ENCODE results near the gene ALX4.

Gene ALX4

DNA sequence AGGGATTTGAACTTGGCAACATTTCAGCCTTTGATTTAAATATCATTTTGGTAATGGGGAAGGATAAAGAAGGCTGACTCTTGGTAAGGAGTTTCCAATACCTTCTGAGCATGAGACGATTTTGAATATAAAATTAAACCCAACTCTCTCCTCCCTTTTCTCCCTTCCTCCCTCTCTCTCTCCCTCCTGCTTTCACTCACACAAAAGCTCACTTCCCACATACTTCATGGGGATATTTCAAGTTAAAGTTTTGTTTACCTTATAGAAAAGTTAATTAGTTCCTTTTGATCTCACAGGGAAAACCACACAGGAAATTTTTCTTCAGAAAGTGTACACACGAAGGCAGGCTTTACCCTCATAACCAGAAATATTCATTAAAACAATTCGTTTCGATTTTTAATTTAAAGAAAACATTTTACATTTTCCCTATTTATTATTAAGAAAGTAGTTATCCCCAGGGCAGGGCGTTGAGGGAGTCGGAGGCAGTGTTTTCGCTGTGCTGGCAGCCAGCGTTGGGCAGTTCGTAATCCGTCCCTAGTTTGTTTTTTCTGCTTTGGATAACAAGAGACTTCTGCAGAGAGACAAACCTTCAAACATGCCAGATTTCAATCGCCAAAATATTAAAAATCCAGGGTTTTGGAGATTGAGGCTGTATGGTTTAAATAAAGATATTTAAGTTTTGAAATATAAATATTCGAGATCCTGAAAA lies 25.3 kb upstream of the ALX4 start:
- no peak for DNase-seq (ENCODE audit: low read depth)

DNA sequence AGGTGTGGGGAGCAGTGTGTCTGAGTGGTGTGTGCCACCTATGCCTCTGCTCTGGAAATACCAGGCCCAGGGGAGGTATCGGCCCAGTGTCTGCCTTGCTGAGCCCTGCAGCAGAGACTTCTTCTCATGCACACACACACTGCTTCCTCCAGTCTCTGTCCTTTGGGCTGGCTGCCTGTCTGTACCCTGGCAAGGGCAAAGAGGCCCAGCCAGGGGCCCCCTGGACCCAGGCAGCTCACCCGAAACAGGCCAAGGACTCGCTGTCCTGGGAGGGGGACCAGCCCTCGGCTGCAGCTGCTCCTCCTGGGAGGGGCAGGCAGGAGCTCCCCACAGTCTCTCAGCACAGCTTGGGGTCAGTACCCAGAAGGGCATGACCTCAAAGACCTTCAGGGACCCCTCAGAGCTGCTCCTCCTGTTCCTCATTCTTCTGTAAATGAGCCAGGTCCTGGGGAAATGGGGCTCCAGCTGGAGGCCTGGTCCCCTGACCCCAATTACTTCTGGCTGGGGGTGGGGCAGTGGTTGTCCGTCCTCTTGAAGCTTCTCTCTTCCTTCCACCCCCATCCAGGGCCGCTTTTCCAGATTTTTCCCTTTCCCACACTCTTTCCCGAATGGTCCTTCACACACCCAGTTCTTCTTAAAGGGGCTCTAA lies 24.5 kb upstream of the ALX4 start:
- DNase-seq (ENCODE audit: low read depth): no peak

GRCh38 chr11:44333271-44334218 lies 23.6 kb upstream of the ALX4 start:
- DNase-seq (ENCODE audit: low read depth): no peak

DNA sequence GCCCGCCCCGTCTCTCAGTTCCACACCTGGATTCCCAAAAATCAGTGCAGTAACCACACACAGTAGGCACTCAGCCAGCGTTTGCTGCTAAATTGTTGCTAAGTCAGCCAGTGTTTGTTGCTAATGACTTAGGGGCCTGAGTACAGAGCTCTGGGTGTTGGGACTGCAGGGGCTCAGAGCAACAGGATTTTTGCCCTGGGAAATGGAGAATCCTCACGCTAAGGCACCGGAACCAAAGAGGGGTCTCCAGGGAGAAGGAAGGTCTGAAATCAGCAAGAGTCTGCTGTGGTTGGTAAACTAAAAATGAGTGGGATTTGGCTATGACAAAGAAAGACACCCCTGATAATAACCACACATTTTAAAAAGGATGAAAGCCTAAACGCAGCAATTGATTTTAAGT lies 22.7 kb upstream of the ALX4 start:
- no peak for DNase-seq (ENCODE audit: low read depth)

GRCh38 chr11:44329472-44330230 lies 19.7 kb upstream of the ALX4 start:
- no peak for DNase-seq (ENCODE audit: low read depth)

DNA sequence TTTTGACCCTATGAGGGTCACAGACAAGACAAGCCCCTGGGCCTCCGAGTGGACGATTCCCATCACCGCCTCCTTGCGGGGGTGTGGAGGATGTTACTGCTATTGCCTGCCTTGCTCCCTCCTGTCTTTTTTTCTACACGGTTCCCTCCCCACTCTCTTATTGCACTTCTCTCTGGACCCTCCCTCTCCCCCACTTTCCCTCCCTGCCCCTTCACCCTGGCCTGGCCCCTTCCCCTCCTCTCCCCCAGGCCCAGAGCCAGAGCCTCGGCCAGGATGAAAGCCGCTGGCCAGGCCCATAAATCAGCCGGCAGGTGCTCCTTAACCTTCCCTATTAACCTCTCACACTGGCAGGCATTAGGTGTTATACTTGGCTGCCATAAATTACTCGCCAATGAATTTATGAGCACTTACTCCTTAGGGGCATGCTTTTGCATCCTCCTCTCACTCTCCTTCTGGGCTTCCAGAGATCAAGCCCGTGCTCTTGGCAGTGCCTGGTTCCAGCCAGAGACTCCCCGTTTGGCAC lies 18.3 kb upstream of the ALX4 start:
- no peak for DNase-seq (ENCODE audit: low read depth)

GRCh38 chr11:44327730-44328129 lies 17.8 kb upstream of the ALX4 start:
- no peak for DNase-seq (ENCODE audit: low read depth)

- no peak for DNase-seq (ENCODE audit: low read depth)
Observed at GRCh38 chr11:44326615-44327475, 16.9 kb upstream of the ALX4 start.

DNA sequence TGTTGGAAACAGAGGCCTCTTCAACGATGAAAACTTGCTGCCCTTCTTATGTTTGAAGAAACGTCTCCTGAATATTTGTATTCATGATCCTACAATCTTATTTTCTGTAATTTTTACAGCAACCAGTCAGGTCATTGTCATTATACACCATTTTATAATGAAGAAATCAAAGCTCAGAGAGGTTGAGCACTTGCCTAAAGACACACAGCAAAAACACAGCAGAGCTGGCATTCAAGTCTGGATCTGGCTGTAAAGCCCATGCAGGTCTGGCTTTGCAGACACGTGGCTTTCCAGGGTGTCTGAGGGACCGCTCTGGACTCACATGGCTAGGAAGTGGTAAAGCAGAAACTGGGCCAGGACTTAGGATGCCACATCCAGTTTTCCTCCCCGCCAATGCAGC lies 15.8 kb upstream of the ALX4 start:
- DNase-seq (ENCODE audit: low read depth): no peak

GRCh38 chr11:44324749-44325525 lies 15.0 kb upstream of the ALX4 start:
- DNase-seq (ENCODE audit: low read depth): no peak

- DNase-seq (ENCODE audit: low read depth): no peak
Observed at GRCh38 chr11:44324222-44324621, 14.3 kb upstream of the ALX4 start.

DNA sequence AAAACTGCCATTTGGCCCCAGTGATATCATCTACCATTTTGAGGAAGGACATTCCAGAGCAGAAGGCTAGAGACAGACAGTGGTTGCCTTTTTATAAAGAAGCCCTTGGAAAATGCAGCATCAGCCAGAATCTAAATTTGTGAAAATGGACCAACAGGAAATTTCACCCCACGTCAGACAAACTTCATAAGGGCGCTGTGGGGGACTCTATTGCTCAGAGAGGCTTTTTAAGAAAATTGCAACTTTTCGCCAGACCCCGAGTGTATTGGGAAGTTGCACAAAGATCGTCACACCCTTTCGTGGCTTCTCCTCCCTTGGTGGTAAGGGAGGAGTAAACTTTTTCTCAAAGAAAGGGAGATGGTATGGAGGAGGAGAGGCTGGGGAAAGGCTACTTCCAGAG lies 12.3 kb upstream of the ALX4 start:
- DNase-seq (ENCODE audit: low read depth): no peak

- no peak for DNase-seq (ENCODE audit: low read depth)
Observed at GRCh38 chr11:44321059-44321458, 11.1 kb upstream of the ALX4 start.

GRCh38 chr11:44320289-44320973 lies 10.5 kb upstream of the ALX4 start:
- no peak for DNase-seq (ENCODE audit: low read depth)

- no peak for DNase-seq (ENCODE audit: low read depth)
Observed at GRCh38 chr11:44319552-44320288, 9.8 kb upstream of the ALX4 start.

GRCh38 chr11:44319170-44319551 lies 9.2 kb upstream of the ALX4 start:
- no peak for DNase-seq (ENCODE audit: low read depth)

DNA sequence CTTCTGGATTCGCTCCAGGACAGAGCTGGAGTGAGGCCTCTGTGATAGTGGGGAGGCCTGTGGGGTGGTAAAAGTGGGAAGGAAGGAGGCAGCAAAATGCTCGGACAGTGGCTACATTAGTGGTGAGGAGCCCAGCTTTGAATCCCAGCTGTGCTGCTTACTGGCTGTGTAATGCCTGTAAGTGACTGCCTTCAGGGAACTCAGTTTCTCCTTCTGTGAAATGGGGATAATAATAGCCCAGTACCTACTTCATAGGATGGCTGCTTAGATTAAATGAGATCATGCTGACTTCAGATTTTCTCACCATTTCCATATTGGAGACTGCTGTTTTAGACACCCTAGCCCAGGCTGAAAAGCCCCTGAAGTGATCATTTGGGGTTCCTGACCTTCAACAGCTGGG lies 8.4 kb upstream of the ALX4 start:
- no peak for DNase-seq (ENCODE audit: low read depth)

GRCh38 chr11:44316659-44317240 lies 6.8 kb upstream of the ALX4 start:
- no peak for DNase-seq (ENCODE audit: low read depth)
